NCI-H1417 (cell line): ENCODE measurements around the gene ANO6.
"Not testable (repeated sequence)": the region's sequence is repeated elsewhere in the genome, so short reads cannot be mapped to it uniquely, and the experiment has no call there.

Experiments used
- DNase-seq, 3 experiments: peaks; one replicate each; lab custom pipeline; 2025; lab: John Stamatoyannopoulos, UW

ANO6 gene

GRCh38 chr12:45348311-45348710 lies 132.4 kb downstream of the ANO6 start:
- DNase-seq = no peak

GRCh38 chr12:45348986-45349385 lies 133.1 kb downstream of the ANO6 start:
- DNase-seq = no peak

GRCh38 chr12:45349916-45350315 lies 134.0 kb downstream of the ANO6 start:
- no peak for DNase-seq

- DNase-seq = no peak
Measured at GRCh38 chr12:45350861-45351260, 135.0 kb downstream of the ANO6 start.

- no peak for DNase-seq
Measured at GRCh38 chr12:45351921-45352670, 136.2 kb downstream of the ANO6 start.

- no peak for DNase-seq
Measured at GRCh38 chr12:45353944-45354343, 138.0 kb downstream of the ANO6 start.

- no peak for DNase-seq
Measured at GRCh38 chr12:45354399-45354798, 138.5 kb downstream of the ANO6 start.

GRCh38 chr12:45355730-45356129 lies 139.8 kb downstream of the ANO6 start:
- DNase-seq = no peak

GRCh38 chr12:45356822-45357538 lies 141.1 kb downstream of the ANO6 start:
- no peak for DNase-seq

- no peak for DNase-seq
Measured at GRCh38 chr12:45357539-45358417, 141.9 kb downstream of the ANO6 start.

- DNase-seq = no peak
Measured at GRCh38 chr12:45362291-45362690, 146.4 kb downstream of the ANO6 start.

GRCh38 chr12:45363903-45364302 lies 148.0 kb downstream of the ANO6 start:
- peak in 1 of 3 experiments; percentile 5 for DNase-seq

GRCh38 chr12:45368841-45369489 lies 153.1 kb downstream of the ANO6 start:
- no peak for DNase-seq

GRCh38 chr12:45377815-45378214 lies 161.9 kb downstream of the ANO6 start:
- DNase-seq = no peak

GRCh38 chr12:45379261-45379660 lies 163.4 kb downstream of the ANO6 start:
- DNase-seq = no peak

GRCh38 chr12:45381351-45381750 lies 165.5 kb downstream of the ANO6 start:
- no peak for DNase-seq

GRCh38 chr12:45388545-45388944 lies 172.7 kb downstream of the ANO6 start:
- DNase-seq = peak in 2 of 3 experiments; percentile 12 to 70

- DNase-seq = no peak
Measured at GRCh38 chr12:45389426-45389825, 173.5 kb downstream of the ANO6 start.

GRCh38 chr12:45397499-45397898 lies 181.6 kb downstream of the ANO6 start:
- DNase-seq = not testable (repeated sequence)

GRCh38 chr12:45398552-45398951 lies 182.7 kb downstream of the ANO6 start:
- no peak for DNase-seq

- peak in 2 of 3 experiments; percentile 17 to 66 for DNase-seq
Measured at GRCh38 chr12:45400991-45401390, 185.1 kb downstream of the ANO6 start.

- DNase-seq = peak in 2 of 3 experiments; percentile 26 to 48
Measured at GRCh38 chr12:45402288-45402687, 186.4 kb downstream of the ANO6 start.
